C4-2B (cell line): ENCODE results near the gene GIMAP4.
"Not testable (repeated sequence)": the region's sequence is repeated elsewhere in the genome, so short reads cannot be mapped to it uniquely, and the experiment has no call there.

Source experiments
- CTCF ChIP-seq: fragments of 450-650 bp; conservative IDR thresholded peaks from 2 replicates; pipeline ENCODE4 v1.5.1; 2017; ENCODE audit warnings: mild to moderate bottlenecking
- ZFX ChIP-seq: fragments of 450-650 bp; IDR thresholded peaks from 2 replicates; pipeline ENCODE4 v1.6.1; 2017

GRCh38 chr7:150603600-150603999 lies 36.4 kb downstream of the GIMAP4 start:
- not testable (repeated sequence) for TF ChIP-seq CTCF, ZFX
